Thymus (tissue), 11 donors: ENCODE results near the gene CALN1. TPM values are rescaled to one million over a fixed set of nuclear protein-coding genes. Genes with fewer than 3 reads are reported as not detected.
A peak's percentile ranks its signal among the peaks of the same experiment; 100 is the strongest.

Experiments used
- DNase-seq, 9 donors: peaks; one replicate each; pipeline ENCODE4 v3.0.0-alpha.2; 2013; ENCODE audit warnings: low spot score in 9 of 9, low read depth in 6 of 9, missing footprints in 1 of 9
- H3K27ac ChIP-seq, 2 donors: one replicate each; pipeline ENCODE4 v1.5.1; 2013; ENCODE audit warnings: control low read depth in 1 of 2, low read depth in 1 of 2, low read length in 1 of 2, mild to moderate bottlenecking in 1 of 2, moderate library complexity in 1 of 2
- H3K27me3 ChIP-seq, 2 donors: one replicate each; pipeline ENCODE4 v1.5.1; 2013; ENCODE audit warnings: low read length in 1 of 2; ENCODE audit not compliant: control insufficient read depth in 2 of 2, insufficient read depth in 1 of 2
- H3K36me3 ChIP-seq, 2 donors: one replicate each; pipeline ENCODE4 v1.5.1; 2013; ENCODE audit warnings: low read length in 1 of 2, mild to moderate bottlenecking in 1 of 2, moderate library complexity in 1 of 2; ENCODE audit not compliant: control insufficient read depth in 2 of 2, insufficient read depth in 2 of 2
- H3K4me1 ChIP-seq, 2 donors: one replicate each; pipeline ENCODE4 v1.5.1; 2013; ENCODE audit warnings: low read length in 2 of 2; ENCODE audit not compliant: control insufficient read depth in 2 of 2, insufficient read depth in 2 of 2
- H3K4me3 ChIP-seq, 2 donors: one replicate each; pipeline ENCODE4 v1.5.1; 2013; ENCODE audit warnings: low read length in 2 of 2, control low read depth in 1 of 2, mild to moderate bottlenecking in 1 of 2
- H3K9me3 ChIP-seq, 2 donors: one replicate each; pipeline ENCODE4 v1.5.1; 2013; ENCODE audit warnings: low read length in 1 of 2, mild to moderate bottlenecking in 1 of 2; ENCODE audit not compliant: control insufficient read depth in 2 of 2, insufficient read depth in 1 of 2
- WGBS: extraction: QIAGEN DNeasy Blood & Tissue Kit; methylation state at CpG from one replicate; pipeline ENCODE4 v1.1.7; 2013; 5-methylcytosine and 5-hydroxymethylcytosine counted together
- polyA plus RNA-seq: library from polyadenylated mRNA; stranded (reverse); fragments of 200-250 nt; gene quantifications from one replicate; pipeline ENCODE4 v1.2.3, GENCODE V29; 2013
- total RNA-seq: library from RNA; stranded (reverse); fragments of 120-200 nt; gene quantifications from one replicate; pipeline ENCODE4 v1.2.4, GENCODE V29; 2013
- donor health status: healthy.

Gene CALN1
- total and polyA plus RNA-seq, 2 donors: 9.0 to 36.8 TPM

GRCh38 chr7:71865172-71865571 is 547.0 kb downstream of the CALN1 start:
- 89% methylated on average over 6 of the region's 6 CpGs for WGBS

GRCh38 chr7:71864130-71864529 is 548.0 kb downstream of the CALN1 start:
- H3K36me3 ChIP-seq: peaks cover 4 to 6% of the 10 kb centered on the region in 2 donors
- DNase-seq: no peak
- no peak overlapping the region for H3K27ac ChIP-seq
- WGBS: 99% methylated on average over 4 of the region's 4 CpGs
- H3K9me3 ChIP-seq: no peaks in the 10 kb centered on the region
- no peak overlapping the region for H3K4me3 ChIP-seq
- H3K4me1 ChIP-seq: no peaks in the 10 kb centered on the region
- no peaks in the 10 kb centered on the region for H3K27me3 ChIP-seq

More at GRCh38 chr7:71865172-71865571, 547.0 kb downstream of the CALN1 start:
- Histone ChIP-seq H3K36me3 (peaks cover 0 to 6% of the 10 kb centered on the region in 2 donors), H3K4me1 (no peaks in the 10 kb centered on the region), H3K9me3 (no peaks in the 10 kb centered on the region), H3K27ac (no peak overlapping the region), H3K4me3 (no peak overlapping the region), H3K27me3 (no peaks in the 10 kb centered on the region)
- DNase-seq: no peak

DNA sequence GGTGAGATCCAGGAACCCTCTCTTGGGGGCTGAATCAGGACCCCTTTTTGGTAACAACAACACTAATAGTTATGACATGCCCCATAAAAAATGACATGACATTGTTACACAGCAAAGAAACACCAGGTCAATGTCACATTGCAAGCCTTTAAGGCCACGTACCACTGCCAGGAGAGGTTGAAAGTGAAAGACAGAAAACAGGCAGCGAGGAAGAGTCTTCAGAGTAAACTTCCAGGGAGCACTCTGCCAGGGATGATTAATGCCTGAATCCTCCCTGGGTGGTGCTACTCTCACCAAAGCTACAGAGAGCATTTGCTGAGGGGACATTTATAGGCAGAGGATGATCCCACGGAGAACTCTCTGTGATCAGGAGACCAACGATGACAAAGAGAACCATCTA is 551.6 kb downstream of the CALN1 start:
- DNase-seq: no peak
- H3K4me1 ChIP-seq: no peaks in the 10 kb centered on the region
- H3K4me3 ChIP-seq: no peak overlapping the region
- H3K27me3 ChIP-seq: no peaks in the 10 kb centered on the region
- H3K27ac ChIP-seq: no peak overlapping the region
- no peaks in the 10 kb centered on the region for H3K9me3 ChIP-seq
- 92% methylated on average over 4 of the region's 4 CpGs for WGBS
- peaks cover 5 to 6% of the 10 kb centered on the region in 2 donors for H3K36me3 ChIP-seq

DNA sequence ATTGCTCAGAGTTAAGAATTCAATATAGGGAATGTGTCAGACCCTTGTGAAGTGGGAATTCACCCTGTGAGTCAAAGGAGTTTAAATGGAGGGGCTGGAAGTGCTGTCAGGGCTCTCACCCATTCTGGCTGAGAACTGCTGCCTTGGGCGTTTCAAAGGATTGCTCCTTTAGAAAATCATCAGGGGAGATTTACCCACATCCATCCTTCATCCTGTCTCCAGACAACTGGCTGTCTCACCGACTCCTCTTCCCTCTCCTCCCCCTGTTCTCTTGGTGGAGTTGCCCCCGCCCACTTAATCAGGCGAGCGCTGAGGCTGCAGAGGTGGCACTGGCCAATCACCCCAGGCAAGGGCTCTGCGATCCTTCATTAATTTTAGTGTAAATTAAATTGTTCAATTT is 554.8 kb downstream of the CALN1 start:
- Histone ChIP-seq H3K4me1 (no peaks in the 10 kb centered on the region), H3K4me3 (no peak overlapping the region), H3K9me3 (no peaks in the 10 kb centered on the region), H3K27ac (no peak overlapping the region), H3K27me3 (no peaks in the 10 kb centered on the region), H3K36me3 (peaks cover 5 to 8% of the 10 kb centered on the region in 2 donors)
- WGBS: 98% methylated on average over 6 of the region's 6 CpGs
- DNase-seq: no peak

GRCh38 chr7:71854546-71855397 is 557.4 kb downstream of the CALN1 start:
- H3K4me1 ChIP-seq: no peaks in the 10 kb centered on the region
- no peak overlapping the region for H3K4me3 ChIP-seq
- WGBS: 91% methylated on average over 12 of the region's 12 CpGs
- DNase-seq: no peak
- no peaks in the 10 kb centered on the region for H3K27me3 ChIP-seq
- no peak overlapping the region for H3K27ac ChIP-seq
- H3K9me3 ChIP-seq: no peaks in the 10 kb centered on the region
- H3K36me3 ChIP-seq: peaks cover 2 to 5% of the 10 kb centered on the region in 2 donors

DNA sequence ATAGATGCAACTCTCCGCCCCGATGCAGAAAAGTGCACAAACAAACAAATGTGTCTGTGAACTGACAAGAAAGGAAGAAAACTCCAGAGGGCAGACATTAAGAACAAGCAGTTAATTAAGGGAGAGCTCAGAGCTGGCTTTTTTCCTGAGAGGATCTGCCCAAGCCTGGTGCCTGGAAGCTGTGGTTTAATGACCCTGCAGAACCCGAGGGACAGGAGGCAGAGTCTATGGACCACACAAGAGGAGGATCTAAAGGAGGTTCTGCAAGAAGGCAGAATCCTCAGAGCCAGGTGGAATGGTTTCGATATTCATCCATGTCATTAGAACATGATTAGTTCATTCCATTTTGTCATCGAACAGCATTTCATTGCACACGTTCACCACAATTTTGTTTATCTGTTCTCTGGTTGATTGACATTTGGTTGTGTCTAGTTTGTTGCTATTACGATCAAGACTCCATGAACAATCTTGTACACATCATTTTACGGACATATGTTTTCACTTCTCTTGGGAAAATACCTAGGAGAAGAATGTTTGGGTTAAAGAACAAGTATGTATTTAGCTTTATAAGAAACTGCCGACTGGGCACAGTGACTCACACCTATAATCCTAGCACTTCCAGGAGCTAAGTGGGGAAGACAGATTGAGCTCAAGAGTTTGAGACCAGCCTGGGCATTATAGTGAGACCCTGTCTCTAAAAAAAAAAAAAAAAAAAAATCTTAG is 560.2 kb downstream of the CALN1 start:
- H3K27me3 ChIP-seq: no peaks in the 10 kb centered on the region
- no peak overlapping the region for H3K27ac ChIP-seq
- peaks cover 0 to 2% of the 10 kb centered on the region in 2 donors for H3K36me3 ChIP-seq
- WGBS: 94% methylated on average over 9 of the region's 9 CpGs
- H3K9me3 ChIP-seq: no peaks in the 10 kb centered on the region
- H3K4me3 ChIP-seq: no peak overlapping the region
- no peak for DNase-seq
- no peaks in the 10 kb centered on the region for H3K4me1 ChIP-seq

DNA sequence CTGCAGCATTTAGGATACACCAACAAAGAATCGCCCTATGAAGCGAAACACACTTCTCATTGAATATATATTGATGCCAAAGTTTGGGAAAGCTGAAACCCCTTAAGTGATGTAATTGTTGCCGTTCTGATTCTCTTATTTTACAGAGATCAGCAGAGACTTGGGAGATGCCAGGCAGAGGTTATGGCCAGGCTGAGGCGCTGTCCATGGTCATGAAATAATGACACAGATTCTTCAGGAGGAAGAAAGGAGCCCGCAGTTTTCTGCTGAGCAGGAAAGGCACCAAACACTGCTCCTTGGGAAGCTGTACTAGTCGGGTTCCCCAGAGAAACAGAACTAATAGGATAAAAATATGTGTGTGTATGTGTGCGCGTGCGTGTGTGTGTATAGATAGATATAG is 566.0 kb downstream of the CALN1 start:
- no peak overlapping the region for H3K4me3 ChIP-seq
- H3K27me3 ChIP-seq: no peaks in the 10 kb centered on the region
- WGBS: 97% methylated on average over 9 of the region's 9 CpGs
- H3K4me1 ChIP-seq: peaks cover 0 to 9% of the 10 kb centered on the region in 2 donors
- H3K27ac ChIP-seq: no peak overlapping the region
- H3K36me3 ChIP-seq: no peaks in the 10 kb centered on the region
- no peaks in the 10 kb centered on the region for H3K9me3 ChIP-seq
- peak in 2 of 9 donors; percentile 33 to 34 for DNase-seq

- peak; percentile 6 to 70 (median 26) for DNase-seq
- H3K27me3 ChIP-seq: no peaks in the 10 kb centered on the region
- H3K4me3 ChIP-seq: no peak overlapping the region
- no peaks in the 10 kb centered on the region for H3K36me3 ChIP-seq
- WGBS: 7% methylated on average over 4 of the region's 4 CpGs
- no peaks in the 10 kb centered on the region for H3K9me3 ChIP-seq
- no peak overlapping the region for H3K27ac ChIP-seq
- H3K4me1 ChIP-seq: peaks cover 0 to 9% of the 10 kb centered on the region in 2 donors
Measured at GRCh38 chr7:71843676-71844075, 568.5 kb downstream of the CALN1 start.

- H3K4me1 ChIP-seq: peaks cover 0 to 9% of the 10 kb centered on the region in 2 donors
- DNase-seq: no peak
- no peaks in the 10 kb centered on the region for H3K9me3 ChIP-seq
- H3K4me3 ChIP-seq: no peak overlapping the region
- H3K27ac ChIP-seq: no peak overlapping the region
- 96% methylated on average over 3 of the region's 3 CpGs for WGBS
- no peaks in the 10 kb centered on the region for H3K27me3 ChIP-seq
- no peaks in the 10 kb centered on the region for H3K36me3 ChIP-seq
Measured at GRCh38 chr7:71842786-71843185, 569.4 kb downstream of the CALN1 start.
